Osteocyte (in vitro differentiated cells): Measurements from ENCODE around the gene NEUROD1. TPM values are rescaled to one million over a fixed set of nuclear protein-coding genes. Genes with fewer than 3 reads are reported as not detected.

Experiments
- DNase-seq: peaks from one replicate; pipeline ENCODE4 v3.0.0; 2021; ENCODE audit warnings: mixed read lengths; ENCODE audit not compliant: unreplicated experiment; ENCODE audit errors: extremely low spot score
- H3K27ac Mint-ChIP-seq: one replicate; pipeline ENCODE4 v1.8.0; 2021; ENCODE audit warnings: mild to moderate bottlenecking, mixed read lengths; ENCODE audit not compliant: unreplicated experiment
- H3K27me3 Mint-ChIP-seq: one replicate; pipeline ENCODE4 v1.8.0; 2021; ENCODE audit warnings: mixed read lengths; ENCODE audit not compliant: unreplicated experiment
- H3K36me3 Mint-ChIP-seq: one replicate; pipeline ENCODE4 v1.8.0; 2021; ENCODE audit warnings: mixed read lengths; ENCODE audit not compliant: unreplicated experiment
- H3K4me1 Mint-ChIP-seq: one replicate; pipeline ENCODE4 v1.8.0; 2021; ENCODE audit warnings: mixed read lengths; ENCODE audit not compliant: unreplicated experiment
- H3K4me3 Mint-ChIP-seq: one replicate; pipeline ENCODE4 v1.8.0; 2021; ENCODE audit warnings: mild to moderate bottlenecking, moderate library complexity, mixed read lengths; ENCODE audit not compliant: unreplicated experiment
- H3K9me3 Mint-ChIP-seq: one replicate; pipeline ENCODE4 v1.8.0; 2021; ENCODE audit warnings: mixed read lengths; ENCODE audit not compliant: unreplicated experiment
- CTCF ChIP-seq: fragments of 200-600 bp; sonication (generic); IDR thresholded peaks from 2 replicates; pipeline ENCODE4 v1.5.0; 2021; ENCODE audit warnings: antibody characterized with exemption, mild to moderate bottlenecking, moderate library complexity
- total RNA-seq: library from RNA; stranded (reverse); gene quantifications from 2 replicates; pipeline ENCODE4 v1.2.1, GENCODE V29; 2021

The NEUROD1 gene
- total RNA-seq, 1 donor from 2014 or later: not detected

- DNase-seq: no peak
- Mint-ChIP-seq H3K4me1 (no peaks in the 10 kb centered on the region), H3K27me3 (peaks cover 80% of the 10 kb centered on the region), H3K27ac (no peak overlapping the region), H3K36me3 (no peaks in the 10 kb centered on the region), H3K4me3 (no peak overlapping the region), H3K9me3 (peaks cover 11% of the 10 kb centered on the region)
- TF ChIP-seq CTCF: no peak
These were observed 31.7 kb downstream of the NEUROD1 start for GRCh38 chr2:181648478-181649155.

- no peaks in the 10 kb centered on the region for H3K36me3 Mint-ChIP-seq
- H3K9me3 Mint-ChIP-seq: peaks cover 11% of the 10 kb centered on the region
- no peak overlapping the region for H3K27ac Mint-ChIP-seq
- no peak for TF ChIP-seq CTCF
- peaks cover 74% of the 10 kb centered on the region for H3K27me3 Mint-ChIP-seq
- no peaks in the 10 kb centered on the region for H3K4me1 Mint-ChIP-seq
- no peak for DNase-seq
- no peak overlapping the region for H3K4me3 Mint-ChIP-seq
These were observed 33.8 kb downstream of the NEUROD1 start for GRCh38 chr2:181646415-181646987.

GRCh38 chr2:181643151-181643550, 37.2 kb downstream of the NEUROD1 start:
- Mint-ChIP-seq H3K36me3 (no peaks in the 10 kb centered on the region), H3K4me3 (no peak overlapping the region), H3K9me3 (peaks cover 6% of the 10 kb centered on the region), H3K27me3 (peaks cover 52% of the 10 kb centered on the region), H3K4me1 (no peaks in the 10 kb centered on the region), H3K27ac (no peak overlapping the region)
- no peak for DNase-seq
- no peak for TF ChIP-seq CTCF

GRCh38 chr2:181642086-181642485, 38.2 kb downstream of the NEUROD1 start:
- no peak for DNase-seq
- Mint-ChIP-seq H3K4me3 (no peak overlapping the region), H3K27me3 (peaks cover 44% of the 10 kb centered on the region), H3K27ac (no peak overlapping the region), H3K9me3 (no peaks in the 10 kb centered on the region), H3K36me3 (no peaks in the 10 kb centered on the region), H3K4me1 (no peaks in the 10 kb centered on the region)
- no peak for TF ChIP-seq CTCF

- Mint-ChIP-seq H3K36me3 (no peaks in the 10 kb centered on the region), H3K4me3 (no peak overlapping the region), H3K27ac (no peak overlapping the region), H3K27me3 (peaks cover 43% of the 10 kb centered on the region), H3K9me3 (no peaks in the 10 kb centered on the region), H3K4me1 (no peaks in the 10 kb centered on the region)
- no peak for DNase-seq
- no peak for TF ChIP-seq CTCF
These were observed 40.6 kb downstream of the NEUROD1 start for GRCh38 chr2:181639686-181640085.
